GM19452 (cell line): ENCODE data around the gene OR2T29.
"Not testable (repeated sequence)": the region's sequence is repeated elsewhere in the genome, so short reads cannot be mapped to it uniquely, and the experiment has no call there.

Source experiments
- ATAC-seq: cut with Tn5 transposase; IDR thresholded peaks from one replicate; pipeline ENCODE4 v1.9.1; 2021; ENCODE audit not compliant: unreplicated experiment

The OR2T29 gene

DNA sequence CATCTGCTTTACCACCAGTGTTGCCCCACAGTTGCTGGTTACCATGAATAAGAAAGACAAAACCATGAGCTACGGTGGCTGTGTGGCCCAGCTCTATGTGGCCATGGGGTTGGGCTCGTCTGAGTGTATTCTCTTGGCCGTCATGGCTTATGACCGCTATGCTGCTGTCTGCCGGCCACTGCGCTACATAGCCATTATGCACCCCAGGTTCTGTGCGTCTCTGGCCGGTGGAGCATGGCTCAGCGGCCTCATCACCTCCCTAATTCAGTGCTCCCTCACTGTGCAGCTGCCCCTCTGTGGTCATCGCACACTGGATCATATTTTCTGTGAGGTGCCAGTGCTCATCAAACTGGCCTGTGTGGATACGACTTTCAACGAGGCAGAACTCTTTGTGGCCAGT lies 40.7 kb downstream of the OR2T29 start:
- no peak for ATAC-seq

GRCh38 chr1:248510217-248510616 lies 52.4 kb downstream of the OR2T29 start:
- not testable (repeated sequence) for ATAC-seq

DNA sequence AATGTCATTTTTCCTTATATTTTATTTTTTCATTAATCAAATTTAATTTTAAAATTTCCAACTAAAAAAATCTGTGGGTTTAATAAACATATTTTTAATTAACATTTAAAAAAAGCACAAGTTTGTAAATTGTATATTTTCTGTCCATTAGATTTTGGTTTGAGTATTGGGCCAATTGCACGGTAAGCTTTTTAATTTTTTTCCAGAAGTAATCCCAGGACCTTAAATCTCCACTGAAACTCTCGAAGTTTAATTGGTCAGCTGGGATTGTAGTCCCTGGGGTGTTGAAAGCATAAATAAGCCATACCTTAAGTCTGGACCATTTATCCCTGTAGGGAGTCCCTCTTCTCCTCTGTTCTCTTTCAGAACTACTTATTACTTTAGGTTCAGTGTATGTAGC lies 54.8 kb downstream of the OR2T29 start, which contains the start of gene OR2G6:
OR2G6 (plus strand) TSS at position 301 of the 400 bp plus-strand sequence. CDS start 13,574 bp downstream, outside the sequence.
- not testable (repeated sequence) for ATAC-seq
